NCI-H82 treated with DMSO at 0.1 percent for 48 hours (cell line): ENCODE results near the gene CDK18.
A peak's percentile ranks its signal among the peaks of the same experiment; 100 is the strongest.

ENCODE experiments used
- DNase-seq: peaks from one replicate; lab custom pipeline; 2025; ENCODE audit not compliant: unreplicated experiment; lab: John Stamatoyannopoulos, UW

CDK18 gene

GRCh38 chr1:205535866-205536758, 31.6 kb downstream of the CDK18 start:
- no peak for DNase-seq

DNA sequence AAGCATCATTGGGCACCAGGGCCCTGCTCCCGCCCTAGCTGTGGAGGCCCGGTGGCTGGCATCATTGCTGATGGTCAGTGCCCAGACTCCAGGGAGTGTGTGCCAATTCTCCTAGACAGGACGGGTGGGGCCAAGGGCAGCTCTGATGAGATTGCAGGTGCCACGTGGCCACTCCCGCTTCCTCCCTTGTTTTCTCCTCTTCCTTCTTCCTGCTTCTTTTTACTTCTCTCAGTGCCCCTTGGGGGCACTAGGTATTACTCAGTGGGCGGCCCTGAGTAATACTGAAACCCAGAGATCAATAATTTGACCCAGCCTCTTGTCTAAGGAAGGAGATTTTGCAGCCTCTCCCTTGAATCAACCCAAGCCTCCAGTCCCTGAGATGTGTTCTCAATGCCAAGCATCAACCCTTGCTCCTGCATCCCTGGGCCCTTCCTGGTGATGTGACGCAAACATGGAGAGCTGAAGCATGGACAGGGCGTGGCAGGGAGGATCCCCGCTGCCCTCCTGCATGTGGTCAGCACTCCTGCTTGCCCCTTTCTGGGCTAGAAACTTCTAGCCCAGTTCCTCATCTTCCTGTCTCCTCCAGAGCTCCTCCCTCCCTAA, 32.4 kb downstream of the CDK18 start:
- no peak for DNase-seq

- no peak for DNase-seq
Measured at GRCh38 chr1:205537386-205538018, 33.0 kb downstream of the CDK18 start.

DNA sequence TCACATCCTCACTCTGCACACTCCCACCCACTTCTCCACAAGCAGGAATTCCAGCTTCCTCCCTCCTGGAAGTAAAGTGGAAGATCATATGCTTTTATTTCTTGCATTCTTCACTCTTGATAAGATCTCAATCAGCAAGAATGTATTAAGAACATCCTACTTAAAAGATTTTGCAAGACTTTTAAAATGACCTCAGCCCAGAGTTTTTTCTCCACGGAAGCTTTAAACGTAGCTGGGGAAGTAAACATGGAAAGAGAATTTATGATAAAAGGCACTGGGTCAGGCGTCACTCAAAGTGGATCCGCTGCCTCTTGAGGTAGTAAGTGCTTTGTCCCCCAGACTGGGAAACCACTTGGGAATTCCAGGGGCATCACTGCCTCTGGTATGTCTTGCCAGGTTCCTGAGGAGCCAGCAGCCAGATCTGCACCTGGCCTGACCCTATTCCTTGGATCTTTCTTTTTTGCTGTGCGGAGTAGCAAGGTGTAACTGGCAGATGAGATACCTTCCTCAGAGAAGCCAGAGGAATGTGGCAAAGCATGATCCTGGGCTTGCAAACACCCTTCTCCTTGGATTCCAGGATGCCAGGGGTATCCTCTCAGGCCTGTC, 33.9 kb downstream of the CDK18 start:
- DNase-seq = no peak

GRCh38 chr1:205541161-205541886, 36.9 kb downstream of the CDK18 start:
- DNase-seq = no peak

DNA sequence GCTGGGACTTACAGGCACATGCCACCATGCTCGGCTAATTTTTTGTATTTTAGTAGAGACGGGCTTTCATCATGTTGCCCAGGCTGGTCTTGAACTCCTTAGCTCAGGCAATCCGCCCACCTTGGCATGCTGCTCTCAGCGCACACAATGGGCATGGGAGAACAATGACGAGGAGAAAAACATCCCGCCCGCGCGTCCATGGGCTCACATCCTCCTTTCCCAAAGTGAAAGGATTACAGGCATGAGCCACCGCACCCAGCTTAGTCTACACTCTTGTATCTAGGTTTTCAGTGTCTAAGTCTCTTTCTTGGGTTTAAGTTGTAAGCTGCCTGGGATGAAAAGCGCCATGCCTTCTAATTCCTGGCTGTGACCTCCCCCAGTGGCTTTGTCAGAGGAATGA, 37.9 kb downstream of the CDK18 start:
- peak; percentile 78 for DNase-seq

- peak; percentile 61 for DNase-seq
Measured at GRCh38 chr1:205543351-205544301, 39.2 kb downstream of the CDK18 start.

DNA sequence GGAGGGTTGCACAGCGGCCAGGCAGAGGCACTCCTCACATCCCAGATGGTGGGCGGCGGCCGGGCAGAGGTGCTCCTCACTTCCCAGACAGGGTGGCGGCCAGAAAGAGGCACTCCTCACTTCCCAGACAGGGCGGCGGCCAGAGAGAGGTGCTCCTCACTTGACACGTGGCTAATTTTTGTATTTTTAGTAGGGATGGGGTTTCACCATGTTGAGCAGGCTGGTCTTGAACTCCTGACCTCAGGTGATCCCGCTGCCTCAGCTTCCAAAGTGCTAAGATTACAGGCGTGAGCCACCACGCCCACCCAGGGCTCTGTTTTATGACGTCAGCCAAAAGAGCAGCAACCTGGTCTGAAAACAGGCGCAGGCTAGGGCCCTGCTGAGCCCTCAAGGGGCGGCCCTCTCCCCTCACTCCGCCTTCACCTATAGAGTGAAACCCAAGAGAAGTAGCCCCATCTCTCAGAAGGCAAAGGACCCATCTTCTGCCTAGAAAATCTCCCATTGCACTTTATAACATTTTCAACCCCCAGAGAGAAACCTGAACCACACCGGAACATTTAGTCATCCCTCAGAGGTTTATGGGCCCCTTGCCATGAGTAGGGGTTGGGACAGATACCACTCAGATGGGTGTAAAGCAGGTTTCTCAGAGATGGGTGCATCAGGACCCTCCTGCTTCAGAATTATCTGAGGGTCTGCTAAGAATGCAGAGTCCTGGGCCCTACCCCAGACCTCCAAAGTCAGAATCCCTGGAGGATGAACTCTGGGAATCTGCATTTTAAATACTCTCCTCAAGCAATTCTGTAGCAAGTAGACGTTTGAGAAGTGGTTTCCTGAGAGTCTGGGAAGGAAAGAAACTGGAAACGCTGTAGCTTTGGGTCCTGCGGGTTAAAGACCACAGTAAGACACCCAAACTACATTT, 40.8 kb downstream of the CDK18 start:
- DNase-seq = no peak

DNA sequence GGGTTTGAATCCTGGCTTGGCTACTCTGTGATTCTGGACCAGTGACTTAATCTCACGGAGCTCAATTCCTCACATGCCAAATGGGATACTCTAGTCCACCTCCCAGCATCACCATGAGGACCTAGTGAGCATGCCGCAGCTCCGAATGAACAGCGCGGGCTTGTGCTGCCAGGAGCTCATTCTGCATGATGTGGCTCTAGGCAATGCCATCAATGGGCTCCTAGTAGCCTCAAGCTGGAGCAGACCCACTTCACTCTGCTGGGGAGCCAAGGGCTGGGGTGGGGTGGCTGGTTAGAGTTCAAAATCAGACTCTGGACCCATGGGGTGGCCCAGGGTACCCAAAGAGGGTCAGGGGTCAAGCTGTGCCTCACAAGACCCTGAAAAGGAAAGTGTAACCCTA, 41.5 kb downstream of the CDK18 start:
- no peak for DNase-seq

GRCh38 chr1:205546541-205546940, 42.1 kb downstream of the CDK18 start:
- peak; percentile 97 for DNase-seq

GRCh38 chr1:205547936-205548827, 43.7 kb downstream of the CDK18 start:
- no peak for DNase-seq

GRCh38 chr1:205554026-205554811, 49.8 kb downstream of the CDK18 start:
- no peak for DNase-seq

DNA sequence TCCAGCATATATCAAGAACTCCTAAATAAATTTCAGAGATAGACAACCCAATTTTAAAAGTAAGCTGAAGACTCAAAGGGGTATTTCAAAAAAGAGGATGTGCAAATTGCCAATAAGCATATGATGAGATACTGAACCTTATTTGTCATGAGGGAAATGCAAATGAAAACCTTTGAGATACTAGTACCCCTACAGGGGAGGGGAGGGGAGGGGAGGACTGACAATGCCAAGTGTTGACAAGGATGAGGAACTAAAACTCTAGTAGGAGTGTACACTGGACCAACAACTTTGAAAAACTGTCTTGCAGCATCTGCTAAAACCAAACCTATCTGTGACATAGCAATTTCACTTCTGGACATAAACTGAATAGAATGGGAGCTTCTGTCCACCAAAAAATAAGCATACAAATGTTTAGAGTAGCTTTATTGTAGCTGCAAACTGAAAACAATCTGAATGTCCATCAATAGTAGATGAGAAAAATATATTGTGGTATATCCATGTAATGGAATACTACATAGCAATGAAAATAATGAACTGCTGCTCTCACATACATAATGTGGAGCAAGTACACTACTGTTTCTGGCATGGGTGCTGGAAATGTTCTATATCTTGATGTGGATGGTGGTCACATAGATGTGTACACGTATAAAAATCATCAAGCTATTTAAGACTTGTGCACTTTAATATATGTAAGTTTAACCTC, 57.2 kb downstream of the CDK18 start:
- DNase-seq = no peak

GRCh38 chr1:205563927-205564441, 59.5 kb downstream of the CDK18 start:
- DNase-seq = no peak

DNA sequence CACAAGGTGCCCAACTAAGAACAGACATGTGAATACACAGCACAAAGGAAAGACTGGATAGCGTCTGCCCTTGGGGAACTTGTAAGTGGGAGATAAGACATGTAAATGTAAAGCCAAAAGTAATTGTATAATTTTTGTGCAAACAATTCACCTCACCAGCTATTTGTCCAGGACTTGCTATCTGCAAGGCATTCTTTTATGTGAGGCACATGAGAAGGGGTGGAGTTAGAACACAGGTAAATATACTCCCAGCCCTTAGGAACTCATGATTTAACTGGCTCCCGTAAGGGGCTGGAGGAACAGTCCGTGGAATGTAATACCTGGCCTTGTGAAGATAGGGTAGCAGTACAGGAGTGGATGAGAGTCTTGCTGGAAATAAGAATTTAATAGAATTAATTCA, 61.3 kb downstream of the CDK18 start:
- no peak for DNase-seq

DNA sequence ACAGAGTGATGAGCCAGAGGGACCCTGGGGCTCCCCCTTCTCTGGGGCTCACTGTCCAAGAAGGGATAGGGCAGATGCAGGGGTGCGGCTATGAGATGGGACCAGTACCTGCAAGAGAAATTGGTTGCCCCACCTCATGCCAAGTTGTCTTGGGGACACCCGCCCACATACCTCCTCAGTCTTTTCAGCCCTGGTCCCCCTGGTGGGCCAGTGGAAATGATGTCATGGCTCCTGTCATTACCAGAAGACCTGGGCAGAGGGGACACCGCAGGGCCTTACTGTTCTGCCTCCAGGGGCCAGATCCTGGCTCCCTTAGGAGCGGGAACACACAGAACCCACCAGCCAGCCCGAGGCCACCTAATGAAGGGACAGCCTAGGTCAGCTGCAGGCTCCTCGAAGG, 63.2 kb downstream of the CDK18 start:
- no peak for DNase-seq
